ENCODE data around the gene FOSB.

The FOSB gene

GRCh38 chr19:45448425-45448756 lies 19.4 kb upstream of the FOSB start:
- DNase-seq (ENCODE audit: low read depth in 1 of 2, low spot score in 1 of 2) = no peak
- no peak for TF ChIP-seq JUND (IDR thresholded peaks at IDR 0.05; ENCODE audit: low read depth)
- in situ Hi-C loops (cut with HindIII; ENCODE audit: low pct_unique_long_range_greater_than_20kb, low sequenced_read_pairs) = no loop called here

DNA sequence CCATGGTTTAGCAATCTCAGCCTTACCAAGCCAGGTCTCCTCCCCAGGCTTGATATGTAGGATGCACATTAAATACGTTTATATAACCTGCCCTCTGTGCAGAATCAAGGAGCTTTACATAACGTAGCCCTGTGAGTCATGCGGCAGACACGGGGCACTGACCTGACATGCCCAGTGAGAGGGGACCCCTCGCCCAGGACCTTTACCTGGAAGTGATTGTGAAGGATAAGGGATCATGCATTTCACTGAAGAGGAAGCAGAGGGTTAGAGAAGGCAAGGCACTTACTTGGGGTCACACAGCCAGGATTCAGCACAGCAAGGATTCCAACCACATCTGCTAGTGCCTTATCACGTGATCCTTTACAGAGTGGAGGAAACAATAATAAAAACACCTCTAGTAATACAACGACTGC lies 18.9 kb upstream of the FOSB start:
- in situ Hi-C loops (cut with HindIII; ENCODE audit: low pct_unique_long_range_greater_than_20kb, low sequenced_read_pairs) = no loop called here
- no peak for TF ChIP-seq JUND (IDR thresholded peaks at IDR 0.05; ENCODE audit: low read depth)
- no peak for DNase-seq (ENCODE audit: low read depth in 1 of 2, low spot score in 1 of 2)

DNA sequence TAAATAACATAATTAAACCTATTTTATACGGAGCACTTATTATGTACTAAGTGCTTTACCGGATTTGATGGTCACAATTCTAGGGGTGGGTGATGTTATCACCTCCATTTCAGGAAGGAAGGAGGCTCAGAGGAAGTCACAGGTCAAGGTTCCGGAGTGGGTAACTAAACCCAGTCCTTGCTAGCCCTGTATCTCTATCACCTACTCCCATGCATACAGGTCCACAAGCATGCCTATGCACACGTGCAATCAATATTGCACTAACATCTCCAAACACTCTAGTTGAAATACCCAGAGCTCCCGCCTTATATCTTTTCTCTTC lies 17.8 kb upstream of the FOSB start:
- no peak for TF ChIP-seq JUND (IDR thresholded peaks at IDR 0.05; ENCODE audit: low read depth)
- in situ Hi-C loops (cut with HindIII; ENCODE audit: low pct_unique_long_range_greater_than_20kb, low sequenced_read_pairs) = no loop called here
- DNase-seq (ENCODE audit: low read depth in 1 of 2, low spot score in 1 of 2) = no peak

GRCh38 chr19:45451131-45451849 lies 16.5 kb upstream of the FOSB start:
- DNase-seq (ENCODE audit: low read depth in 1 of 2, low spot score in 1 of 2) = peak in 1 of 2 experiments; percentile 68
- no peak for TF ChIP-seq JUND (IDR thresholded peaks at IDR 0.05; ENCODE audit: low read depth)
- in situ Hi-C loops (cut with HindIII; ENCODE audit: low pct_unique_long_range_greater_than_20kb, low sequenced_read_pairs) = no loop called here

DNA sequence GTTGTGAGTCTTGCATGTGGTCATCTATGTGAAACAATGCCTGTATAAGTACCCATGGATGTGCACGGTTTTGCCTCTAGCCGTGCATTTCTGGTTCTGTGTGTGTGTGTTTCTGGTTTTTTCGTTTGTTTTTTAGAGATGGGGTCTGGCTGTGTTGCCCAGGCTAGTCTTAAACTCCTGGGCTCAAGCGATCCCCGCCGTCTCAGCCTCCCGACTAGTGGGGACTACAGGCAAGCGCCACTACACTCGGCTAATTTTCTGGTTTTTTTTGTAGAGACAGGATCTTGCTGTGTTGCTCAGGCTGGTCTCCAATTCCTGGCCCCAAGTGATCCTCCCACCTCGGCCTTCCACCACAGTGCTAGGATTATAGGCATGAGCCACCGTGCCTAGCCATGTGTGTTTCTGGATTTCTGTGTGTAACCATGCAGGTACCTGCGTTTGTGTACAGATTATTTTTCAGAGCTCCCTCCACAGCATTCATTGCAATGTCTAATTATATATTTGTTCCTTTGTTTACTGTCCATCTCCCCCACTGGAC lies 15.9 kb upstream of the FOSB start:
- in situ Hi-C loops (cut with HindIII; ENCODE audit: low pct_unique_long_range_greater_than_20kb, low sequenced_read_pairs) = no loop called here
- no peak for DNase-seq (ENCODE audit: low read depth in 1 of 2, low spot score in 1 of 2)
- no peak for TF ChIP-seq JUND (IDR thresholded peaks at IDR 0.05; ENCODE audit: low read depth)

DNA sequence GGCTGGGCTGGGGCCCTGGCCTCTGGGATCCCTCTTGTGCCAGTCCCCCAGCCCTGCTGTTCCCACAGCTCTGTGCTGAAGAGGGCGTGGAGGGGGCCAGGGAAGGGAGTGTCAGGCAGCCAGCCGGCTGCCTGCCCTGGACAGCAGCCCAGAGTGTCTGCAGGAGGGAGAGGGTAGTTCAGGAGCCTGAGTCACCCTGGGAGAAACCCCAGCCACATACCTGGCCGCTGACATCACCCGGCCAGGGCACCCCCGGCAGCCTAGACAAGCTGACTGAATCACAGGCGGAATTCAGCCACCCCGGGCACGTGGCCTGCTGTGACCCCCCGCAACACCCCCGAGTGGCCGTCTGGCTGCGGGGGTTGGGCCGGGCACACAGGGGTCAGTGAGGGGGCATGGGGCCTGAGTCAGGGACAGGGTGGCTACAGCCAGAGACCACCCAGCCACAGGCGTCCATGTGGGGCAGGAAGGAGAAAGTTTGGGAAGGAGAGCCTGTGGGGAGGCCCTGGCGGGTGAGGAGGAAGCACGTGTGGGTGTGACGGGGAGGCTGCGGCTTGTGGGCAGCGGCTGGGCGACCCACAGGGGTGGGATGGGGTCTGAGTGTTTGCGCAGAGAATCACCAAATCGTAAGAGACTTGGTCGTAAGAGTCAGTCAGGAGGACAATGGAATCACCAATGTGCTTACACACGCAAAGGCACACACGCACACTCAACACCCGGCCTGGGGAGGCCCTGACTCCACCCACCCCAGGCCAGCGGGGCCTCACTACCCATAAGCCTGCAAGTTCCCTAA lies 11.9 kb upstream of the FOSB start:
- TF ChIP-seq JUND (IDR thresholded peaks at IDR 0.05; ENCODE audit: low read depth) = peak; percentile 90
- peak; percentile 64 to 91 for DNase-seq (ENCODE audit: low read depth in 1 of 2, low spot score in 1 of 2)
- in situ Hi-C loops (cut with HindIII; ENCODE audit: low pct_unique_long_range_greater_than_20kb, low sequenced_read_pairs) = no loop called here

DNA sequence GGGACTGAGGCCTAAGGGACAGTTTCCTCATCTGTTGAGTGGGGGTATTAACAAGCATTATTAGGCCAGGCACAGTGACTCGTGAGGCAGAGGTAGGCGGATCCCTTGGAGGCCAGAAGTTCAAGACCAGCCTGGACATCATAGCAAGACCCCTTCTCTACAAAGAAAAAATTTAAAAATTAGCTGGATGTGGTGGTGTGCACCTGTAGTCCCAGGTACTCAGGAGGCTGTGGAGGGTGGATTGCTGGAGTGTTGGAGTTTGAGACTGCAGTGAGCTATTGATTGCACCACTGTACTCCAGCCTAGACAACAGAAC lies 11.3 kb upstream of the FOSB start:
- no peak for TF ChIP-seq JUND (IDR thresholded peaks at IDR 0.05; ENCODE audit: low read depth)
- in situ Hi-C loops (cut with HindIII; ENCODE audit: low pct_unique_long_range_greater_than_20kb, low sequenced_read_pairs) = no loop called here
- no peak for DNase-seq (ENCODE audit: low read depth in 1 of 2, low spot score in 1 of 2)

- in situ Hi-C loops (cut with HindIII; ENCODE audit: low pct_unique_long_range_greater_than_20kb, low sequenced_read_pairs) = no loop called here
- no peak for DNase-seq (ENCODE audit: low read depth in 1 of 2, low spot score in 1 of 2)
- no peak for TF ChIP-seq JUND (IDR thresholded peaks at IDR 0.05; ENCODE audit: low read depth)
Observed at GRCh38 chr19:45457776-45458175, 10.0 kb upstream of the FOSB start.

DNA sequence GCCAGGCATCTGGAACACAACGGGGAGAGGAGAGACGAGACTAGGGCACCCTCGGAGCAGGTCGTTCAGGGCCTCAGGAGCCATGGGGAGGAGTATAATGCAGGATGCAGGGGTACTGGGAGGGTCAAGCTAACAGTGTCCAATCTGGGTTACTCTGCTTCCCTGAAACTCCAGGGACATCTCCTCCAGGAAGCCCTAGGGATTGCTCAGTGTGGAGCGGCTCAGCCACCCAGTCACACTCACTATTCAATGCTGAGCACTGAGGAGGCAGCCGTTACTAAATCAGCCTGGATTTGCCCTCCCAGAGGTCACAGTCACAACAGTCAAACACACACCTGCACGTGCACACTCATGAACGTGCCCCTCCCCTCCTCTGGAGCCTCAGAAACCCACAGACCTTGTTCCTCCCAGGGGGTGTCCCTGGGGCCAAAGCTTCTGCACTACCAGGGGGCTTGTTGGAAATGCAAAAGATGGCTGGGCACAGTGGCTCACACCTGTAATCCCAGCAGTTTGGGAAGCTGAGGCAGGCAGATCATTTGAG lies 6.9 kb upstream of the FOSB start:
- in situ Hi-C loops (cut with HindIII; ENCODE audit: low pct_unique_long_range_greater_than_20kb, low sequenced_read_pairs) = no loop called here
- no peak for TF ChIP-seq JUND (IDR thresholded peaks at IDR 0.05; ENCODE audit: low read depth)
- DNase-seq (ENCODE audit: low read depth in 1 of 2, low spot score in 1 of 2) = no peak

GRCh38 chr19:45462174-45462573 lies 5.6 kb upstream of the FOSB start:
- no peak for TF ChIP-seq JUND (IDR thresholded peaks at IDR 0.05; ENCODE audit: low read depth)
- no peak for DNase-seq (ENCODE audit: low read depth in 1 of 2, low spot score in 1 of 2)
- in situ Hi-C loops (cut with HindIII; ENCODE audit: low pct_unique_long_range_greater_than_20kb, low sequenced_read_pairs) = no loop called here

GRCh38 chr19:45463241-45463640 lies 4.6 kb upstream of the FOSB start:
- no peak for DNase-seq (ENCODE audit: low read depth in 1 of 2, low spot score in 1 of 2)
- in situ Hi-C loops (cut with HindIII; ENCODE audit: low pct_unique_long_range_greater_than_20kb, low sequenced_read_pairs) = no loop called here
- no peak for TF ChIP-seq JUND (IDR thresholded peaks at IDR 0.05; ENCODE audit: low read depth)

DNA sequence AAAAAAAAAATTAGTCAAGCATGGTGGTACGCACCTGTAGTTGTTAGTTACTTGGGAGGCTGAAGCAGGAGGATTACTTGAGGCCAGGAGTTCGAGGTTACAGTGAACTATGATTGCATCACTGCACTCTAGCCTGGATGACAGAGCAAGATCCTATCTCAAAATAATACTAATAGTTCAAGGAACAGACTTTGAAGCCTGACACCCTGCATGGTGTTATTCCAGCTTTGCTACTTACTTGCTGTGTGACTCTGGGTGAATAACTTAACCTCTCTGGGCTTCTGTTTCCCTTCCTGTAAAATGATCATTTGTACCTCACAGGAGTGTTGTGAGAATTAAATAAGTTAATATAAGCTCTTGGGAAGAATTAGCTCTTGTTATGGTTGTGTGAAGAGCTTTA lies 3.5 kb upstream of the FOSB start:
- TF ChIP-seq JUND (IDR thresholded peaks at IDR 0.05; ENCODE audit: low read depth) = no peak
- in situ Hi-C loops (cut with HindIII; ENCODE audit: low pct_unique_long_range_greater_than_20kb, low sequenced_read_pairs) = no loop called here
- DNase-seq (ENCODE audit: low read depth in 1 of 2, low spot score in 1 of 2) = no peak

DNA sequence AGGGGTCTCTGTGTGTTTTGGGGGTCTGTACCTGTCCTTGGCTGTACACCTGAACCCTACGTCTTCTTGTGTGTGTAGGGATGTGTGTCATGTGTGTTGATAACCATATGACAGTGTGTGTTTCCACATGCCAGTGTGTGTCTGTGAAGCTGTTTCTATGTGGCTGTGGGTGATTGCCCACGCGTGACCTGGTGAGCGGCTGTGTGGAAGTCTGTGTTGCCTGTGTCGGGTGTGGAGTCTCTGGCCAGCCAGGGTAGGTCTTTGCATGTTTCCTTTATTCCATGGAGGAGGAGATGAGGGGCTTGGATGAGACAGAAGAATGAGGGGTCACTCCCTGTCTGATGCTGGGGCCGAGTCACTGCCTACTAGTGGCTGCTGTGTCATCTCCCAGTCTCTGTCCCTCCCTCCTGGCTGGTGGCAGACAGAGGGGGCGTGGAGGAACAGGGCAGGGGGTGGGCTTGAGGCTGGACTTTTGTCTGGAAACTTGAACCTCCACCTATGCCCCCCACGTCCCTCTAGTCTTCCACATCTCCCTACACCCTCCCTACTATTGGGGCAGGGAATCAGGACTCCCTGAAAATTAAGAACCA lies 2.8 kb upstream of the FOSB start:
- TF ChIP-seq JUND (IDR thresholded peaks at IDR 0.05; ENCODE audit: low read depth) = no peak
- DNase-seq (ENCODE audit: low read depth in 1 of 2, low spot score in 1 of 2) = no peak
- in situ Hi-C loops (cut with HindIII; ENCODE audit: low pct_unique_long_range_greater_than_20kb, low sequenced_read_pairs) = no loop called here
